H1 (cell line): Measurements from ENCODE around the gene FBXO45. TPM values are rescaled to one million over a fixed set of nuclear protein-coding genes. Genes with fewer than 3 reads are reported as not detected.

Experiments
- CTCF ChIA-PET: fragments of 300-600 bp; sonication (Branson Sonifier 250); formaldehyde crosslinking; loops from one replicate; lab custom pipeline; 2021; ENCODE audit not compliant: partially characterized antibody; lab: Charles Lee
- POLR2A ChIA-PET: fragments of 300-600 bp; sonication (Branson Sonifier 250); formaldehyde crosslinking; loops from one replicate; lab custom pipeline; 2021; ENCODE audit warnings: inconsistent platforms; ENCODE audit not compliant: partially characterized antibody; lab: Charles Lee
- DNase-seq, 2 experiments: peaks; one replicate each; pipeline versions ENCODE4 v3.0.0 to v3.0.0-alpha.2; 2010 to 2022; ENCODE audit warnings: low spot score in 2 of 2, low read depth in 1 of 2, mixed read lengths in 1 of 2
- FAIRE-seq: peaks from 2 replicates; lab custom pipeline; 2011; peaks lifted over from hg19 to GRCh38; lab: Jason Lieb, UNC
- H2AFZ ChIP-seq: 2 replicates; pipeline ENCODE4 v1.8.1; 2012; ENCODE audit warnings: low read length, inconsistent platforms
- H2AK5ac ChIP-seq: 2 replicates; pipeline ENCODE4 v1.6.1; 2013; ENCODE audit warnings: low read depth, low read length
- H2BK120ac ChIP-seq: replicated peaks from 2 replicates; pipeline ENCODE3; 2013; ENCODE audit warnings: low read depth, low read length, inconsistent platforms
- H2BK12ac ChIP-seq: 2 replicates; pipeline ENCODE4 v1.6.1; 2013; ENCODE audit warnings: low read depth, low read length
- H2BK15ac ChIP-seq: 2 replicates; pipeline ENCODE4 v1.6.1; 2013; ENCODE audit warnings: low read length
- H2BK20ac ChIP-seq: 2 replicates; pipeline ENCODE4 v1.6.1; 2013; ENCODE audit warnings: low read length
- H2BK5ac ChIP-seq: 2 replicates; pipeline ENCODE4 v1.6.1; 2013; ENCODE audit warnings: low read depth, low read length
- H3K14ac ChIP-seq: 2 replicates; pipeline ENCODE4 v1.6.1; 2013; ENCODE audit warnings: inconsistent platforms; ENCODE audit not compliant: insufficient read length
- H3K18ac ChIP-seq: 2 replicates; pipeline ENCODE4 v1.6.1; 2013; ENCODE audit warnings: low read length; ENCODE audit errors: extremely low read depth
- H3K23ac ChIP-seq: 2 replicates; pipeline ENCODE4 v1.6.1; 2013; ENCODE audit warnings: inconsistent platforms; ENCODE audit not compliant: insufficient read length
- H3K23me2 ChIP-seq: 2 replicates; pipeline ENCODE4 v1.6.1; 2013; ENCODE audit warnings: low read depth, low read length
- H3K27ac ChIP-seq: 2 replicates; pipeline ENCODE4 v1.6.1; 2011; ENCODE audit warnings: low read depth, low read length, inconsistent platforms
- H3K27me3 ChIP-seq, 4 experiments: replicated peaks in 1 of 4; 1 replicate in 1 of 4; 2 replicates in 3 of 4; pipeline versions ENCODE4 v1.6.1 to v1.8.1; 2011 to 2013; ENCODE audit warnings: low read length in 3 of 4, mild to moderate bottlenecking in 3 of 4, inconsistent platforms in 2 of 4, mixed read lengths in 2 of 4, moderate library complexity in 1 of 4; ENCODE audit not compliant: control insufficient read depth in 3 of 4, insufficient read depth in 3 of 4; ENCODE audit errors: extremely low read depth in 1 of 4
- H3K36me3 ChIP-seq, 4 experiments: 2 replicates each; pipeline versions ENCODE4 v1.6.1 to v1.8.1; 2011 to 2013; ENCODE audit warnings: mild to moderate bottlenecking in 4 of 4, low read length in 3 of 4, moderate library complexity in 2 of 4, control low read depth in 1 of 4, inconsistent platforms in 1 of 4; ENCODE audit not compliant: insufficient read depth in 4 of 4, control insufficient read depth in 2 of 4
- H3K4ac ChIP-seq: replicated peaks from 2 replicates; pipeline ENCODE3; 2013; ENCODE audit warnings: low read length, low read depth, mixed read lengths, inconsistent platforms; ENCODE audit not compliant: insufficient read length
- H3K4me1 ChIP-seq, 4 experiments: replicated peaks in 1 of 4; 1 replicate in 1 of 4; 2 replicates in 3 of 4; pipeline versions ENCODE4 v1.6.1 to v1.8.1; 2011 to 2013; ENCODE audit warnings: low read length in 3 of 4, inconsistent platforms in 2 of 4, mixed read lengths in 1 of 4; ENCODE audit not compliant: insufficient read depth in 4 of 4, control insufficient read depth in 3 of 4
- H3K4me2 ChIP-seq, 2 experiments: 2 replicates each; pipeline versions ENCODE4 v1.6.1 to v1.8.1; 2011 to 2013; ENCODE audit warnings: low read depth in 2 of 2, low read length in 2 of 2, control low read depth in 1 of 2, inconsistent platforms in 1 of 2, mild to moderate bottlenecking in 1 of 2; ENCODE audit not compliant: insufficient read depth in 1 of 2
- H3K4me3 ChIP-seq, 4 experiments: fragments of 200-600, 300-600 bp in 1 of 4; sonication (generic), shearing (Covaris generic), sonication (Bioruptor Twin) in 1 of 4; 2 replicates each; pipeline versions ENCODE4 v1.5.1 to v1.8.1; 2011 to 2016; ENCODE audit warnings: low read length in 4 of 4, low read depth in 3 of 4, control low read depth in 2 of 4, inconsistent platforms in 2 of 4, mild to moderate bottlenecking in 2 of 4, mixed read lengths in 1 of 4, moderate library complexity in 1 of 4; ENCODE audit not compliant: insufficient read depth in 2 of 4; ENCODE audit errors: extremely low read depth in 1 of 4
- H3K56ac ChIP-seq: replicated peaks from 2 replicates; pipeline ENCODE3; 2013; ENCODE audit warnings: low read depth, mild to moderate bottlenecking, mixed read lengths, low read length, inconsistent platforms; ENCODE audit not compliant: insufficient read length
- H3K79me1 ChIP-seq: 2 replicates; pipeline ENCODE4 v1.6.1; 2013; ENCODE audit warnings: low read depth, low read length, control low read depth
- H3K79me2 ChIP-seq, 2 experiments: 2 replicates each; pipeline versions ENCODE4 v1.6.1 to v1.8.1; 2012 to 2013; ENCODE audit warnings: low read length in 2 of 2, mild to moderate bottlenecking in 2 of 2, inconsistent platforms in 1 of 2; ENCODE audit not compliant: insufficient read depth in 2 of 2, control insufficient read depth in 1 of 2
- H3K9ac ChIP-seq, 4 experiments: replicated peaks in 1 of 4; 1 replicate in 1 of 4; 2 replicates in 3 of 4; pipeline versions ENCODE4 v1.6.1 to v1.8.1; 2011 to 2013; ENCODE audit warnings: low read depth in 3 of 4, low read length in 3 of 4, control low read depth in 2 of 4, mild to moderate bottlenecking in 2 of 4, moderate library complexity in 2 of 4, inconsistent platforms in 1 of 4; ENCODE audit errors: extremely low read depth in 1 of 4
- H3K9me3 ChIP-seq, 2 experiments: 2 replicates each; pipeline versions ENCODE4 v1.6.1 to v1.8.1; 2012 to 2013; ENCODE audit warnings: mild to moderate bottlenecking in 2 of 2, moderate library complexity in 2 of 2, control low read depth in 1 of 2, inconsistent platforms in 1 of 2, low read depth in 1 of 2, low read length in 1 of 2, mixed read lengths in 1 of 2; ENCODE audit not compliant: insufficient read depth in 2 of 2
- H4K20me1 ChIP-seq, 2 experiments: replicated peaks in 1 of 2; 2 replicates each; pipeline versions ENCODE3 to v1.8.1; 2011 to 2013; ENCODE audit warnings: inconsistent platforms in 2 of 2, low read length in 2 of 2, mild to moderate bottlenecking in 1 of 2; ENCODE audit not compliant: insufficient read depth in 2 of 2, control insufficient read depth in 1 of 2
- H4K5ac ChIP-seq: 2 replicates; pipeline ENCODE4 v1.6.1; 2013; ENCODE audit warnings: low read length, low read depth, mixed read lengths, inconsistent platforms; ENCODE audit not compliant: insufficient read length
- H4K8ac ChIP-seq: 2 replicates; pipeline ENCODE4 v1.8.0; 2013; ENCODE audit warnings: mild to moderate bottlenecking, moderate library complexity, low read length, inconsistent platforms; ENCODE audit not compliant: insufficient read depth; ENCODE audit errors: extremely low read depth
- H4K91ac ChIP-seq: replicated peaks from 2 replicates; pipeline ENCODE3; 2013; ENCODE audit warnings: low read length, mixed read lengths, inconsistent platforms; ENCODE audit not compliant: insufficient read length
- BCL11A ChIP-seq, 2 experiments: IDR thresholded peaks; one replicate each; pipeline ENCODE4 v1.6.1; 2011; ENCODE audit warnings: low read depth in 2 of 2, low read length in 2 of 2, mild to moderate bottlenecking in 2 of 2
- CEBPB ChIP-seq: IDR thresholded peaks from 2 replicates; pipeline ENCODE4 v1.6.1; 2012; ENCODE audit warnings: low read depth, low read length
- CTCF ChIP-seq, 3 experiments: IDR thresholded peaks; 1 replicate in 2 of 3; 2 replicates in 1 of 3; pipeline versions ENCODE4 v1.5.1 to v1.6.1; 2011; ENCODE audit warnings: low read length in 3 of 3, mild to moderate bottlenecking in 3 of 3, inconsistent platforms in 2 of 3, low read depth in 1 of 3, moderate library complexity in 1 of 3; ENCODE audit not compliant: insufficient read depth in 1 of 3; ENCODE audit errors: control extremely low read depth in 1 of 3
- GTF2F1 ChIP-seq: IDR thresholded peaks from 2 replicates; pipeline ENCODE4 v1.6.1; 2012; ENCODE audit warnings: low read depth, low read length, improper control_type of control experiment, borderline replicate concordance
- HDAC2 ChIP-seq, 2 experiments: fragments of 300-600 bp in 1 of 2; sonication (generic) in 1 of 2; IDR thresholded peaks; 2 replicates each; pipeline ENCODE4 v1.6.1; 2011 to 2012; ENCODE audit warnings: low read depth in 2 of 2, low read length in 2 of 2, mild to moderate bottlenecking in 2 of 2, moderate library complexity in 2 of 2, borderline replicate concordance in 1 of 2, inconsistent platforms in 1 of 2
- KDM1A ChIP-seq: fragments of 200-600, 300-600 bp; sonication (generic); IDR thresholded peaks from 2 replicates; pipeline ENCODE4 v1.7.1; 2016; ENCODE audit warnings: mild to moderate bottlenecking, low read length, borderline replicate concordance
- NRF1 ChIP-seq: IDR thresholded peaks from 2 replicates; pipeline ENCODE4 v1.6.1; 2011; ENCODE audit warnings: mild to moderate bottlenecking, low read depth, low read length, improper control_type of control experiment
- RAD21 ChIP-seq, 2 experiments: IDR thresholded peaks in 1 of 2; conservative IDR thresholded peaks in 1 of 2; 2 replicates each; pipeline ENCODE4 v1.6.1; 2011; ENCODE audit warnings: low read depth in 2 of 2, low read length in 2 of 2, improper control_type of control experiment in 1 of 2, inconsistent platforms in 1 of 2, mild to moderate bottlenecking in 1 of 2, moderate library complexity in 1 of 2
- YY1 ChIP-seq: IDR thresholded peaks from 2 replicates; pipeline ENCODE4 v1.6.1; 2011; ENCODE audit warnings: low read depth, mild to moderate bottlenecking, low read length
- WGBS, 2 experiments: shearing (Covaris generic) in 1 of 2; methylation state at CpG; one replicate each; pipeline versions ENCODE4 v1.1.6 to v1.1.7; 2013 to 2015; ENCODE audit warnings: low lambda C conversion rate in 2 of 2, mixed read lengths in 2 of 2, inconsistent platforms in 1 of 2, low coverage in 1 of 2, missing lambda C conversion rate in 1 of 2; ENCODE audit not compliant: insufficient replicate concordance in 2 of 2, insufficient coverage in 1 of 2, insufficient read length in 1 of 2; ENCODE audit errors: extremely low coverage in 1 of 2, missing lambda C conversion rate in 1 of 2; 5-methylcytosine and 5-hydroxymethylcytosine counted together
- polyA plus RNA-seq, 7 experiments: library from polyadenylated mRNA; depleted of rRNA in 3 of 7; stranded (reverse) in 5 of 7; unstranded in 2 of 7; fragments of >200 nt in 5 of 7; fragments of 200-250 nt in 2 of 7; gene quantifications; 1 replicate in 5 of 7; 2 replicates in 1 of 7; 4 replicates in 1 of 7; pipeline versions ENCODE4 v1.2.1 to v1.2.3, GENCODE V29; 2011 to 2013; ENCODE audit warnings: missing spikeins in 2 of 7, mixed read lengths in 2 of 7
- total RNA-seq: library from RNA; stranded (reverse); fragmentation: NEBNext Ultra II Directional; extraction: Animal tissue kit (Norgen Biotek cat#: 25700); gene quantifications from 2 replicates; pipeline ENCODE4 v1.2.1, GENCODE V29; 2021

The FBXO45 gene
- total and polyA plus RNA-seq, 2 of the 8 experiments (the other 6 are each of a cell fraction or from before 2014, with no cell fraction given) = 5.2 to 19.4 TPM

- no peak overlapping the region for H3K4ac ChIP-seq
- DNase-seq (peak in 1 of 2 experiments; percentile 83), FAIRE-seq (no peak)
- no peak overlapping the region for H2BK12ac ChIP-seq
- no peak overlapping the region for H4K5ac ChIP-seq
- no peak overlapping the region for H3K9ac ChIP-seq
- H2AK5ac ChIP-seq = no peak overlapping the region; the same call in 1 of the 2 replicates
- H3K79me2 ChIP-seq = no peaks in the 10 kb centered on the region
- no peak overlapping the region for H4K8ac ChIP-seq
- ChIA-PET POLR2A (interaction anchor here (1.4 kb wide), 1 partner anchor 9 kb away, joined by 3 read pairs; no protein-coding TSS in a partner anchor), CTCF (interaction anchor here (0.6 to 2.9 kb wide), 17 partner anchors 8 to 153 kb away, joined by 3 to 20 read pairs (median 4); no protein-coding TSS in a partner anchor)
- no peak overlapping the region for H2BK120ac ChIP-seq
- H3K79me1 ChIP-seq = no peaks in the 10 kb centered on the region
- H4K20me1 ChIP-seq = no peaks in the 10 kb centered on the region
- no peak overlapping the region for H2BK15ac ChIP-seq
- no peaks in the 10 kb centered on the region for H3K36me3 ChIP-seq
- H3K23me2 ChIP-seq = no peaks in the 10 kb centered on the region
- H3K23ac ChIP-seq = no peak overlapping the region
- no peak overlapping the region for H2BK5ac ChIP-seq
- H2BK20ac ChIP-seq = no peak overlapping the region
- 61% methylated on average over 18 of the region's 18 CpGs; no CpG with 5 or more reads in 1 of the 2 experiments for WGBS, 2 experiments
- H3K9me3 ChIP-seq = 0 out of 4 replicates have a peak, but pooled peaks cover 0 to 2% of the 10 kb centered on the region in 2 experiments
- no peak overlapping the region for H3K4me2 ChIP-seq
- no peak overlapping the region for H3K4me3 ChIP-seq
- H2AFZ ChIP-seq = no peak overlapping the region
- H3K18ac ChIP-seq = no peak overlapping the region
- no peaks in the 10 kb centered on the region for H3K27me3 ChIP-seq
- H3K14ac ChIP-seq = no peak overlapping the region
- no peak overlapping the region for H3K56ac ChIP-seq
- H4K91ac ChIP-seq = no peak overlapping the region
- peaks cover 0 to 3% (median 2%) of the 10 kb centered on the region in 4 experiments; a peak in 3 of 7 replicates for H3K4me1 ChIP-seq
- no peak overlapping the region for H3K27ac ChIP-seq
- TF ChIP-seq YY1 = no peak
- TF ChIP-seq RAD21 (IDR thresholded peaks at IDR 0.05 in 1 of 2, conservative IDR thresholded peaks at IDR 0.05 in 1 of 2; ENCODE audit: low read depth in 2 of 2, low read length in 2 of 2) = peak; percentile 57
- no peak for TF ChIP-seq KDM1A
- TF ChIP-seq BCL11A (IDR thresholded peaks at IDR 0.05; ENCODE audit: low read depth in 2 of 2, low read length in 2 of 2) = no peak
- TF ChIP-seq NRF1 = no peak
- TF ChIP-seq HDAC2 (IDR thresholded peaks at IDR 0.05; ENCODE audit: borderline replicate concordance in 1 of 2, low read depth in 2 of 2, low read length in 2 of 2) = no peak
- no peak for TF ChIP-seq CEBPB
- TF ChIP-seq GTF2F1 = no peak
- peak in 2 of 3 experiments; percentile 47 to 56; a peak in 3 of 4 replicates for TF ChIP-seq CTCF (IDR thresholded peaks at IDR 0.05; ENCODE audit: control extremely low read depth in 1 of 3, insufficient read depth in 1 of 3, low read depth in 1 of 3, low read length in 3 of 3)
Observed at GRCh38 chr3:196537319-196537984, 31.0 kb upstream of the FBXO45 start.
